Pulmonary artery endothelial cell (primary cell): ENCODE results near the gene ZNF445. TPM values are rescaled to one million over a fixed set of nuclear protein-coding genes. Genes with fewer than 3 reads are reported as not detected.
"Not testable (repeated sequence)": the region's sequence is repeated elsewhere in the genome, so short reads cannot be mapped to it uniquely, and the experiment has no call there.

ENCODE experiments used
- DNase-seq: peaks from one replicate; pipeline ENCODE4 v3.0.0-alpha.2; 2011; ENCODE audit warnings: low read depth, low spot score
- total RNA-seq: library from RNA; depleted of rRNA; stranded (reverse); fragments of >200 nt; gene quantifications from 2 replicates; pipeline ENCODE4 v1.2.3, GENCODE V29; 2014

The ZNF445 gene
- 7.6 and 12.0 TPM in 2 replicates for total RNA-seq

DNA sequence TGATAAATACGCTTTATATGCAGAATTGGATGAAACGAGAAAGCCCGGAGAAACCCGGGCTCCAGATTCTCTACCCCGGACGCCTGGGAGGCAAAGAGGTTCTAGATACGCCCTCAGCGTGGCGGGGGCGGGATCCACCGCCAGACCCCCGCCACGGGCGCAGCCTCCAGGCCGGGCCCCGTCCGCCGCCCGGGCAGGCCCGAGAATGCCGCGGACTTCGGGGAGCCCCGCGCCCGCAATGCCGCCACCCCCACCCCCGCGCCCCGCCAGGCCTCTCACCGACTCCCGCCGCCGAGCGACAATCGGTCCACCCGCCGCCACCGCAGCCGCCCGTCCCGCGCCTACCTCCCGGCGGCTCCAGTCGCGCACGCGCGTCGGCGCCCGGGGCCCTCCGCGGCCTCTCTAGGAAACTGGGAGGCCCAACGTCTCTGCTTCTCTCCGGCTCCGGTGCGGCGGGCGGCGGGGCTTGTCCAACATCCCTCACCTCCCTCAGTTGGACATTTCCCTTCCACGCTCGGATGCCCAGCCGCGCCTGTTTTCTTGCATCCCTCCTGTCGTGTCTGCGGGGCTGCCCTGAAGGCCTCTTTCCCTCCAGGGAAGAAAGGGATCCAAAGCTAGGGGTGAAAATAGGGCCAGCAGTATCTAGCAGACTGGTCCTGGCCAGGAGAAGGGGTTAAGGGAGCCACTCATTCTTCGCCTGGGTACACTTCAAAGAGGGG is at the start of gene ZNF445:
TSS of gene ZNF445 (minus strand) at position 359 of the 719 bp plus-strand sequence. CDS start 22,121 bp downstream, outside the sequence.
- DNase-seq: peak; percentile 15

DNA sequence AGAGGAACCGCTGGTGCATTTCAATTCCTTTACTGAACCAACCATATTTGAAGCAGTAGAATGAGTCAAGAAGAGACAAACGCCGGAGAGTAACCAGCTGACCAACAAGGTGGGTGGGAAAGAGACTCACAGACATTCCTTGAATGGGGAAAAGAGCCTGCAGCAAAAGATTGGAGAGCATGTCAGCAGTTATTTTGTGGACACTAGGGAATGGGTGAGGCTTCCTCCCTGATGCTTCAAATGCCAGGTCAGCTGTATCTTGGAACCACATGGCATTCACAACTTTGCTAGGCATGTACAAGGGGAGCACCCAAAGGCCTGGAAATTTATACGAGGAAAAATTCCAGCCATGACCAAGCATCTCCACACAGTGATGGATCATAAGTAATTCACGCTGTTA is 47.6 kb upstream of the ZNF445 start:
- DNase-seq: no peak

DNA sequence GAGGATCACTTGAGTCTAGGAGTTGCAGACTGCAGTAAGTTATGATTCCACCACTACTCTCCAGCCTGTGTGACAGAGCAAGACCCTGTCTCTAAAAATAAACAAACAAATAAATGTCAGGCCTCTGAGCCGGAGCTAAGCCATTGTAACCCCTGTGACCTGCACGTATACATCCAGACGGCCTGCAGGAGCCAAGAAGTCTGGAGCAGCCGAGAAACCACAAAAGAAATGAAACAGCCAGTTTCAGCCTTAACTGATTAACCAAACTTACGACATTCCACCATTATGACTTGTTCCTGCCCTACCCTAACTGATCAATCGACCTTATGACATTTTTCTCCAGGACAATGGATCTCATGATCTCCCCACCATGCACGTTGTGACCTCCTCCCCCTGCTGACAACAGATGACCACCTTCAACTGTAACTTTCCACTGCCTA is 45.0 kb upstream of the ZNF445 start:
- no peak for DNase-seq

GRCh38 chr3:44521721-44522120 is 44.3 kb upstream of the ZNF445 start:
- no peak for DNase-seq

- DNase-seq: no peak
These were observed 41.3 kb upstream of the ZNF445 start for GRCh38 chr3:44518782-44519156.

GRCh38 chr3:44516230-44516629 is 38.8 kb upstream of the ZNF445 start:
- DNase-seq: no peak

- DNase-seq: no peak
These were observed 36.0 kb upstream of the ZNF445 start for GRCh38 chr3:44513513-44513912.

- no peak for DNase-seq
These were observed 33.7 kb upstream of the ZNF445 start for GRCh38 chr3:44511238-44511566.

DNA sequence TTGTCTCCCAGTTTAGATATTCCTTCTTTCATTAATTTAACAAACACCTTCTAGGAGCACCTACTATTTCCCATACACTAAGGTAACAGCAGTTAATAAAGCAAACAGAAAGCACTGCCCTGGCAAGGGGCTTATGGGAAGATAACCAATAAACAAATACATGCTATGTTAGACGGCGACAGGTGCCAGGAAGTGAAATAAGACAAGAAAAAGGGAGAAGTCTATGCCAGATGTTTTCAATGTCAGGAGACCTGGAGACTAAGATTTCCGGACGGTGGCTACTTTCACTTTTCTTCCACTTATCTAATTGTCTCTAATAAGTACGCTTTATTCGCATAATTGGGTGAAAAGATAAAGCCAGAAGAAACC is 32.5 kb upstream of the ZNF445 start:
- DNase-seq: no peak

GRCh38 chr3:44509393-44509921 is 32.0 kb upstream of the ZNF445 start:
- no peak for DNase-seq

GRCh38 chr3:44506961-44507360 is 29.5 kb upstream of the ZNF445 start:
- DNase-seq: no peak

- no peak for DNase-seq
These were observed 29.1 kb upstream of the ZNF445 start for GRCh38 chr3:44506556-44506955.

DNA sequence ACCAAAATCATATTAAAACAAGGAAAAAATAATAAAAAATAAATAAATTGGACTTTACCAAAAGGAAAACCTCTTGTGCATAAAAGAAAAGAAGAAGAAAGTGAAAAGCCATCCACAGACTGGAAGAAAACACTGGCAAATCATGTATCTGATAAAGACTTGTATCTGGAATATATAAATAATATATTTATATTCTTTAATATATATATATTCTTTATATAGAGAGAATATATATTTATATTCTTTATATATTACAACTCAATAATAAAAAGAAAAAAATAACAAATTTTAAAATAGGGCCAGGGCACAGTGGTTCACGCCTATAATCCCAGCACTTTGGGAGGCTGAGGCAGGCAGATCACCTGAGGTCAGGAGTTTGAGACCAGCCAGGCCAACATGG is 27.1 kb upstream of the ZNF445 start:
- no peak for DNase-seq

- DNase-seq: not testable (repeated sequence)
These were observed 25.7 kb upstream of the ZNF445 start for GRCh38 chr3:44503178-44503577.

GRCh38 chr3:44501971-44502370 is 24.5 kb upstream of the ZNF445 start:
- no peak for DNase-seq

DNA sequence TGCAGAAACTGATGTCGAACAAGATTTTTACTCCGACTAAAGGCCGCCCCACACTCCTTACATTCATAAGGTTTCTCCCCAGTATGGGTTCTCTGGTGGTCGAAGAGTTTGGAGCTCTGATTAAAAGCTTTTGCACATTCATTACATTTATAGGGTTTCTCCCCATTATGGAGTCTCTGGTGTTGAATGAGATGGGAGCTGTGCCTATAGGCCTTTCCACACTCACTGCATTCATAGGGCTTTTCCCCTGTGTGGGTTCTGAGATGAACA is 22.4 kb upstream of the ZNF445 start:
- DNase-seq: not testable (repeated sequence)

DNA sequence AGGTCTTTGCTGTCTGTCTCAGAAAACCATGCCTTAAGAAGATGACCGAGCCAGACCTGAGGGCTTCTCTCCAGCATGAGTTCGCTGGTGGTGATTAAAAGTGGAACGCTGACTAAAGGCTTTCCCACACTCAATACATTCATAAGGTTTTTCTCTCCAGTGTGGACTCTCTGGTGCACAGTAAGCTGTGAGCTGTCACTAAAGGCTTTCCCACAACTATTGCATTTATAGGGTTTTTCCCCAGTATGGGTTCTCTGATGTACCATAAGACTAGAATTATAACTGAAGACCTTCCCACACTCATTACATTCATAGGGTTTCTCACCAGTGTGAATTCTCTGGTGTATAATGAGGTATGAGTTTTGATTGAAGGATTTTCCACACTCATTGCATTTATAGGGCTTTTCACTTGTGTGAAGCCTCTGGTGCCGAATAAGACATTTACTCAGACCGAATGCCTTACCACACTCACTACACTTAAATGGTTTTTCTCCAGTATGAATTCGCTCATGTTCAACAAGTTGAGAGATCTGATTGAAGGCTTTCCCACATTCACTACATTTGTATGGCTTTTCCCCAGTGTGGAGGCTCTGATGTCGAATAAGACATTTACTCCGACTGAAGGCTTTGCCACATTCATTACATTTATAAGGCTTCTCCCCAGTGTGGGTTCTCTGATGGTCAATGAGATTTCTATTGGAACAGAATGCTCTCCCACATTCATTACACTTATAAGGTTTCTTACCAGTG is 21.9 kb upstream of the ZNF445 start:
- no peak for DNase-seq

- DNase-seq: no peak
These were observed 18.4 kb upstream of the ZNF445 start for GRCh38 chr3:44495636-44496415.

- no peak for DNase-seq
These were observed 15.0 kb upstream of the ZNF445 start for GRCh38 chr3:44492496-44492895.

- DNase-seq: no peak
These were observed 5.3 kb upstream of the ZNF445 start for GRCh38 chr3:44482721-44483120.

GRCh38 chr3:44478606-44479094 is 1.2 kb upstream of the ZNF445 start:
- no peak for DNase-seq

DNA sequence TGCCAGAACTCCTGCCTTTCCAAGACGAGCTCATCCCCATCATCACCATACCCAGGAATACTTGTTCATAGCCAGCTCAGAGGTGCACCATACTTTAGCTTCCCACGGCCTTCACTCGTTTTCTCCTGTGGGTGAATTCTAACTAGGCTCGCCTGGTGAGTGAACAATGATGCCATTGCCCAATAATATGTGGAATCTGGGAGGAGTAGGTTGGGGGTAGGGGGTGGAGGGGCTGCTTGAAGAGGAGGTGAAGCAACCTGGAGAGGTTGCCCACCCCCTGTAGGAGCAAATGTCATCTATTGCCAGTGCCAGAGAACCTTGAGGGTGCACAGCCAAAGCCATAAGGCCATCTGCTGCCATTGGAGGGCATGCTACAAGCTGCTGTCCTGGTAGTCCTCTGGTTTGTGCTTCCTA is 592 bp upstream of the ZNF445 start:
- no peak for DNase-seq
